Endothelial cell of umbilical vein (primary cell): ENCODE data around the gene NUMA1.

Experiments used
- EZH2 ChIP-seq: IDR thresholded peaks from 2 replicates; pipeline ENCODE4 v1.6.1; 2012; ENCODE audit warnings: borderline replicate concordance, low read depth, mild to moderate bottlenecking, moderate library complexity, low read length, inconsistent platforms; ENCODE audit not compliant: severe bottlenecking
- JUN ChIP-seq: IDR thresholded peaks from 2 replicates; pipeline ENCODE4 v1.6.1; 2011; ENCODE audit warnings: borderline replicate concordance, low read depth; ENCODE audit not compliant: insufficient read length, insufficient read depth
- POLR2A ChIP-seq: IDR thresholded peaks from 2 replicates; pipeline ENCODE4 v1.6.1; 2012; ENCODE audit warnings: low read depth, mild to moderate bottlenecking, control low read depth, low read length
- POLR2AphosphoS5 ChIP-seq: IDR thresholded peaks from 2 replicates; pipeline ENCODE4 v1.6.1; 2012; ENCODE audit warnings: low read depth, mild to moderate bottlenecking, control low read depth, low read length, moderate library complexity; ENCODE audit not compliant: insufficient read depth
- TF ChIP-seq, protein P1 (sequence below), 2 donors: IDR thresholded peaks; 1 replicate in 1 of 2; 2 replicates in 1 of 2; pipeline ENCODE4 v1.5.1; 2011; ENCODE audit warnings: low read length in 2 of 2, mild to moderate bottlenecking in 2 of 2, moderate library complexity in 2 of 2, control low read depth in 1 of 2, inconsistent platforms in 1 of 2, low read depth in 1 of 2; ENCODE audit not compliant: insufficient read depth in 1 of 2; ENCODE audit errors: extremely low read depth in 1 of 2

DNA sequence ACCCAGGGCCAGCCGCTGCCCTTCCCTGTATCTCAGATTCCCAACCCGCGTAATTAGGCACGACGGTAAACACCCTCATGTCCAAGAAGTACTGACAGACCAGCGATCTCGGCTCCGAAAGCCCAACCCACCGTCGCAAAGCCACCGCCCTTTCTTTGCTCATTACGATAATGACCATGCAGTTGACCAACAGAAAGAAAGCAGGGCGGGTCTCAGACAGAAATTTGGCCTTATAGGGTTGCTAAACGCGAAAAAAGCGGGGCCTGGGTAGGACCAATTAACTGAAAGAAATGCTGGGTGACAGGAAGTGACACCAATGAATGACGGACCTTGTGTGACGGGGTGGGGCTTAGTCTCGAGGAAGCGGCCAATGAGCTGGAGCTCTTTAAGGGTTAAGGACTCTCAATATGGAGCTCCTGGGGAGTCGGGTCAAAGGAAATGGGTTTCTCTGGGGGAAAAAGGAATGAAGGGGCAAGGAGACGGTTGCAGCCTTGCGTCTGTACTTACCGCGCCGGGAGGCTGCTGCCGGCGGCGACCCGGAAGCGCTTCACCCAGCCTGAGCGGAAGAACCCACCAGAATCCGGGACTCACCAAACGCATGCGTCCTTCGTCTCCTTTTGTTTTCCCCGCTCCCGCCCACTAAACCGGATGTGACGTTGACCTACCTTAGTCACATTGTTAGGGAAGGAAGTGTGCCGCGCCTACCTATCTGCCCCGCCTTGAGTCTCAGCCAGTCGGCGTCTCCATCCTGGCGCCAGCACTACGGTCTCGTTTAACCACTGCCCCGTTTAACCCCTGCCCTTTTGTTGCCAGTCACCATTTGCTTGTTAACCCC is 32.0 kb upstream of the NUMA1 start, which contains the start of gene ANAPC15:
- TF ChIP-seq POLR2A (peak; percentile 99), POLR2AphosphoS5 (peak; percentile 99), EZH2 (no peak), JUN (peak; percentile 36)
- TF ChIP-seq, protein P1, sequence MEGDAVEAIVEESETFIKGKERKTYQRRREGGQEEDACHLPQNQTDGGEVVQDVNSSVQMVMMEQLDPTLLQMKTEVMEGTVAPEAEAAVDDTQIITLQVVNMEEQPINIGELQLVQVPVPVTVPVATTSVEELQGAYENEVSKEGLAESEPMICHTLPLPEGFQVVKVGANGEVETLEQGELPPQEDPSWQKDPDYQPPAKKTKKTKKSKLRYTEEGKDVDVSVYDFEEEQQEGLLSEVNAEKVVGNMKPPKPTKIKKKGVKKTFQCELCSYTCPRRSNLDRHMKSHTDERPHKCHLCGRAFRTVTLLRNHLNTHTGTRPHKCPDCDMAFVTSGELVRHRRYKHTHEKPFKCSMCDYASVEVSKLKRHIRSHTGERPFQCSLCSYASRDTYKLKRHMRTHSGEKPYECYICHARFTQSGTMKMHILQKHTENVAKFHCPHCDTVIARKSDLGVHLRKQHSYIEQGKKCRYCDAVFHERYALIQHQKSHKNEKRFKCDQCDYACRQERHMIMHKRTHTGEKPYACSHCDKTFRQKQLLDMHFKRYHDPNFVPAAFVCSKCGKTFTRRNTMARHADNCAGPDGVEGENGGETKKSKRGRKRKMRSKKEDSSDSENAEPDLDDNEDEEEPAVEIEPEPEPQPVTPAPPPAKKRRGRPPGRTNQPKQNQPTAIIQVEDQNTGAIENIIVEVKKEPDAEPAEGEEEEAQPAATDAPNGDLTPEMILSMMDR (IDR thresholded peaks at IDR 0.05; ENCODE audit: extremely low read depth in 1 of 2, insufficient read depth in 1 of 2, low read depth in 1 of 2, low read length in 2 of 2), result no peak
